Fibroblast of lung (primary cell): ENCODE measurements around the gene MYO10. TPM values are rescaled to one million over a fixed set of nuclear protein-coding genes. Genes with fewer than 3 reads are reported as not detected.

Experiments
- DNase-seq, 2 donors: peaks; one replicate each; pipeline versions ENCODE4 v3.0.0 to v3.0.0-alpha.2; 2010; ENCODE audit warnings: low read depth in 2 of 2
- H2AFZ ChIP-seq: 2 replicates; pipeline ENCODE4 v1.5.1; 2012; ENCODE audit warnings: low read length, control low read depth, inconsistent platforms
- H3K27ac ChIP-seq: 2 replicates; pipeline ENCODE4 v1.5.1; 2011; ENCODE audit warnings: low read length, control low read depth; ENCODE audit not compliant: insufficient read depth
- H3K27me3 ChIP-seq: 2 replicates; pipeline ENCODE4 v1.5.1; 2011; ENCODE audit warnings: mild to moderate bottlenecking, low read length; ENCODE audit not compliant: control insufficient read depth, insufficient read depth
- H3K36me3 ChIP-seq: 2 replicates; pipeline ENCODE4 v1.5.1; 2011; ENCODE audit warnings: low read length; ENCODE audit not compliant: control insufficient read depth, insufficient read depth
- H3K4me1 ChIP-seq: 2 replicates; pipeline ENCODE4 v1.5.1; 2011; ENCODE audit warnings: low read length; ENCODE audit not compliant: control insufficient read depth, insufficient read depth; ENCODE audit errors: extremely low read depth
- H3K4me2 ChIP-seq: 2 replicates; pipeline ENCODE4 v1.5.1; 2011; ENCODE audit warnings: low read length, control low read depth; ENCODE audit not compliant: insufficient read depth; ENCODE audit errors: extremely low read depth
- H3K4me3 ChIP-seq, 4 experiments: fragments of 200-600 bp in 1 of 4; sonication (generic) in 1 of 4; replicated peaks in 1 of 4; 2 replicates each; pipeline ENCODE4 v1.5.1; 2011 to 2016; ENCODE audit warnings: low read length in 4 of 4, low read depth in 3 of 4, mild to moderate bottlenecking in 3 of 4, control low read depth in 2 of 4, inconsistent platforms in 1 of 4, mixed read lengths in 1 of 4; ENCODE audit not compliant: insufficient read depth in 1 of 4; ENCODE audit errors: control extremely low read depth in 1 of 4
- H3K79me2 ChIP-seq: 2 replicates; pipeline ENCODE4 v1.5.1; 2012; ENCODE audit warnings: mild to moderate bottlenecking, low read length, inconsistent platforms; ENCODE audit not compliant: control insufficient read depth, insufficient read depth
- H3K9ac ChIP-seq: 2 replicates; pipeline ENCODE4 v1.5.1; 2011; ENCODE audit warnings: mild to moderate bottlenecking, low read length, control low read depth; ENCODE audit not compliant: insufficient read depth
- H3K9me3 ChIP-seq: 2 replicates; pipeline ENCODE4 v1.5.1; 2012; ENCODE audit warnings: low read depth, low read length; ENCODE audit not compliant: control insufficient read depth, insufficient read depth
- H4K20me1 ChIP-seq: 2 replicates; pipeline ENCODE4 v1.5.1; 2011; ENCODE audit warnings: low read length; ENCODE audit not compliant: control insufficient read depth, insufficient read depth; ENCODE audit errors: extremely low read depth
- EZH2 ChIP-seq: IDR thresholded peaks from 2 replicates; pipeline ENCODE4 v1.5.1; 2012; ENCODE audit warnings: low read length, control low read depth, mild to moderate bottlenecking; ENCODE audit errors: missing control alignments
- polyA plus RNA-seq, 2 donors: library from polyadenylated mRNA; depleted of rRNA in 1 of 2; stranded (reverse) in 1 of 2; unstranded in 1 of 2; fragments of >200 nt; gene quantifications; 2 replicates each; pipeline ENCODE4 v1.2.1, GENCODE V29; 2011 to 2012; ENCODE audit warnings: missing spikeins in 1 of 2
- total RNA-seq: library from RNA; depleted of rRNA; stranded (reverse); fragments of >200 nt; gene quantifications from 2 replicates; pipeline ENCODE4 v1.2.1, GENCODE V29; 2014
- TF ChIP-seq, protein P1 (sequence below), 2 donors: IDR thresholded peaks in 1 of 2; conservative IDR thresholded peaks in 1 of 2; 1 replicate in 1 of 2; 2 replicates in 1 of 2; pipeline ENCODE4 v1.5.1; 2011 to 2012; ENCODE audit warnings: low read length in 2 of 2, control low read depth in 1 of 2, inconsistent platforms in 1 of 2, low read depth in 1 of 2, mild to moderate bottlenecking in 1 of 2

The MYO10 gene
- total and polyA plus RNA-seq, 2 donors (not counting 1 experiment from before 2014, with no cell fraction given), result 16.6 to 82.2 TPM

DNA sequence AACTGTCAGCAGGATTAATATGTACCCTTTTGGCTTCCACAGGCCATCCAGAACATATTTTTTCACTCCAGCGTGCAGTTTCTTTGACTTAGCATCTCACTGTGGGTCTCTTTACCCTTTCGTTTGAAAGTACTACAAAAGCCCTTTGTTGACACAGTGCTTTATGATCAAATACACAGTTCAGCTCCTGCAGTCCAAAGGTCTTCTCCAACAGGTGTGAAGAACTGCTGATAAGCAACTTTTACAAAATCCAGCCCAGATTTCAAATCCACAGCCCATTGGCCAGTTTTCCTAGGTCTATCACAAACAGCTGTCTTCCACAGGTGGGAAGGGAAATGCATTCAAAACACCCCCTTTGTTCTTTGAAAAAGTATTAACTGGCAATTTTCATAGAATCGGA is 54.8 kb downstream of the MYO10 start:
- Histone ChIP-seq H3K79me2 (peaks cover 88% of the 10 kb centered on the region), H3K27ac (no peak overlapping the region), H3K27me3 (no peaks in the 10 kb centered on the region), H3K36me3 (no peaks in the 10 kb centered on the region), H3K4me2 (no peak overlapping the region), H2AFZ (no peak overlapping the region), H3K9ac (no peak overlapping the region), H4K20me1 (peaks cover 2% of the 10 kb centered on the region), H3K4me3 (no peak overlapping the region), H3K4me1 (peaks cover 15% of the 10 kb centered on the region), H3K9me3 (no peaks in the 10 kb centered on the region)
- DNase-seq, result no peak
- TF ChIP-seq EZH2, result no peak
- TF ChIP-seq, protein P1, sequence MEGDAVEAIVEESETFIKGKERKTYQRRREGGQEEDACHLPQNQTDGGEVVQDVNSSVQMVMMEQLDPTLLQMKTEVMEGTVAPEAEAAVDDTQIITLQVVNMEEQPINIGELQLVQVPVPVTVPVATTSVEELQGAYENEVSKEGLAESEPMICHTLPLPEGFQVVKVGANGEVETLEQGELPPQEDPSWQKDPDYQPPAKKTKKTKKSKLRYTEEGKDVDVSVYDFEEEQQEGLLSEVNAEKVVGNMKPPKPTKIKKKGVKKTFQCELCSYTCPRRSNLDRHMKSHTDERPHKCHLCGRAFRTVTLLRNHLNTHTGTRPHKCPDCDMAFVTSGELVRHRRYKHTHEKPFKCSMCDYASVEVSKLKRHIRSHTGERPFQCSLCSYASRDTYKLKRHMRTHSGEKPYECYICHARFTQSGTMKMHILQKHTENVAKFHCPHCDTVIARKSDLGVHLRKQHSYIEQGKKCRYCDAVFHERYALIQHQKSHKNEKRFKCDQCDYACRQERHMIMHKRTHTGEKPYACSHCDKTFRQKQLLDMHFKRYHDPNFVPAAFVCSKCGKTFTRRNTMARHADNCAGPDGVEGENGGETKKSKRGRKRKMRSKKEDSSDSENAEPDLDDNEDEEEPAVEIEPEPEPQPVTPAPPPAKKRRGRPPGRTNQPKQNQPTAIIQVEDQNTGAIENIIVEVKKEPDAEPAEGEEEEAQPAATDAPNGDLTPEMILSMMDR (conservative IDR thresholded peaks at IDR 0.05 in 1 of 2, IDR thresholded peaks at IDR 0.05 in 1 of 2; ENCODE audit: low read depth in 1 of 2, low read length in 2 of 2), result no peak

- H3K9ac ChIP-seq, result no peak overlapping the region
- TF ChIP-seq EZH2, result no peak
- TF ChIP-seq, protein P1 (conservative IDR thresholded peaks at IDR 0.05 in 1 of 2, IDR thresholded peaks at IDR 0.05 in 1 of 2; ENCODE audit: low read depth in 1 of 2, low read length in 2 of 2), result no peak
- H3K4me1 ChIP-seq, result peaks cover 9% of the 10 kb centered on the region
- peaks cover 2% of the 10 kb centered on the region for H4K20me1 ChIP-seq
- no peak for DNase-seq
- no peak overlapping the region for H3K27ac ChIP-seq
- H3K36me3 ChIP-seq, result no peaks in the 10 kb centered on the region
- H3K27me3 ChIP-seq, result no peaks in the 10 kb centered on the region
- no peak overlapping the region for H2AFZ ChIP-seq
- H3K79me2 ChIP-seq, result peaks cover 81% of the 10 kb centered on the region
- H3K4me2 ChIP-seq, result no peak overlapping the region
- no peaks in the 10 kb centered on the region for H3K9me3 ChIP-seq
- H3K4me3 ChIP-seq, result no peak overlapping the region
Observed at GRCh38 chr5:16880547-16880946, 55.5 kb downstream of the MYO10 start.

DNA sequence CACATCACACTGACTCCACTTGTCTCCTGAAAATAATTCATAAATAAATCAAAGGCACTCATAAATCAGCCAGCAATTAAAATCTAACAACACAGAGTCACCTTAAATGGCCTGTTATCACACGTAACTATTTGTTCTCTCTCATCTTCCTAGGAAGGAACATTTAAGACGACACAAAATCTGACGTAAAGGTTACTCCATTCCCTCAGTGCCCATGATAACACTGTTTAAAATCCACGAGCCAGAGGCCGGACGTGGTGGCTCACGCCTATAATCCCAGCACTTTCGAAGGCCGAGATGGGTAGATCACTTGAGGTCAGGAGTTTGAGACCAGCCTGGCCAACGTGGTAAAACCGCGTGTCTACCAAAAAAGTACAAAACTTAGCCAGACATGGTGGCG is 56.4 kb downstream of the MYO10 start:
- H3K79me2 ChIP-seq, result peaks cover 79% of the 10 kb centered on the region
- no peak for DNase-seq
- no peak for TF ChIP-seq EZH2
- TF ChIP-seq, protein P1 (conservative IDR thresholded peaks at IDR 0.05 in 1 of 2, IDR thresholded peaks at IDR 0.05 in 1 of 2; ENCODE audit: low read depth in 1 of 2, low read length in 2 of 2), result no peak
- no peak overlapping the region for H3K27ac ChIP-seq
- no peak overlapping the region for H3K9ac ChIP-seq
- H4K20me1 ChIP-seq, result peaks cover 2% of the 10 kb centered on the region
- no peak overlapping the region for H3K4me3 ChIP-seq
- H3K4me1 ChIP-seq, result peaks cover 4% of the 10 kb centered on the region
- H2AFZ ChIP-seq, result no peak overlapping the region
- no peaks in the 10 kb centered on the region for H3K9me3 ChIP-seq
- H3K27me3 ChIP-seq, result no peaks in the 10 kb centered on the region
- H3K4me2 ChIP-seq, result no peak overlapping the region
- H3K36me3 ChIP-seq, result peaks cover 1% of the 10 kb centered on the region
